HG02981 (cell line): ENCODE results near the gene EI24.

Experiments used
- ATAC-seq: cut with Tn5 transposase; IDR thresholded peaks from one replicate; pipeline ENCODE4 v1.9.1; 2021; ENCODE audit warnings: mild to moderate bottlenecking, moderate library complexity; ENCODE audit not compliant: unreplicated experiment

Gene EI24

GRCh38 chr11:125578783-125579182 lies 9.5 kb downstream of the EI24 start:
- no peak for ATAC-seq

- ATAC-seq: no peak
These were observed 10.5 kb downstream of the EI24 start for GRCh38 chr11:125579811-125580210.

GRCh38 chr11:125583496-125583895 lies 14.2 kb downstream of the EI24 start:
- no peak for ATAC-seq

- ATAC-seq: no peak
These were observed 16.2 kb downstream of the EI24 start for GRCh38 chr11:125585487-125585886.

- ATAC-seq: no peak
These were observed 17.3 kb downstream of the EI24 start for GRCh38 chr11:125586623-125587022.

GRCh38 chr11:125587480-125587879 lies 18.2 kb downstream of the EI24 start:
- no peak for ATAC-seq

- no peak for ATAC-seq
These were observed 19.2 kb downstream of the EI24 start for GRCh38 chr11:125588505-125588904.

- peak; percentile 8 for ATAC-seq
These were observed 22.5 kb downstream of the EI24 start for GRCh38 chr11:125591649-125592304.

GRCh38 chr11:125592305-125593113 lies 23.2 kb downstream of the EI24 start, which contains the start of gene STT3A:
Gene STT3A, plus strand, starts transcription at chr11:125592852. Its CDS starts 3,064 bp downstream, at chr11:125595916.
- ATAC-seq: peak; percentile 97

- no peak for ATAC-seq
These were observed 24.0 kb downstream of the EI24 start for GRCh38 chr11:125593114-125593820.

- ATAC-seq: no peak
These were observed 25.7 kb downstream of the EI24 start for GRCh38 chr11:125594958-125595357.

- ATAC-seq: no peak
These were observed 31.4 kb downstream of the EI24 start for GRCh38 chr11:125600663-125601062.

- no peak for ATAC-seq
These were observed 33.9 kb downstream of the EI24 start for GRCh38 chr11:125603207-125603606.

- no peak for ATAC-seq
These were observed 36.1 kb downstream of the EI24 start for GRCh38 chr11:125605417-125605816.

- no peak for ATAC-seq
These were observed 40.3 kb downstream of the EI24 start for GRCh38 chr11:125609545-125609944.

- no peak for ATAC-seq
These were observed 49.1 kb downstream of the EI24 start for GRCh38 chr11:125618383-125618782.

- ATAC-seq: no peak
These were observed 52.7 kb downstream of the EI24 start for GRCh38 chr11:125621995-125622394.

- ATAC-seq: no peak
These were observed 53.8 kb downstream of the EI24 start for GRCh38 chr11:125623064-125623463.

- ATAC-seq: no peak
These were observed 55.5 kb downstream of the EI24 start, which contains the start of gene CHEK1 for GRCh38 chr11:125624756-125625213. Gene CHEK1, plus strand, starts transcription at chr11:125625163. Its CDS starts 1,606 bp downstream, at chr11:125626769.

GRCh38 chr11:125625225-125625629 lies 56.0 kb downstream of the EI24 start:
- no peak for ATAC-seq

GRCh38 chr11:125625630-125626287 lies 56.5 kb downstream of the EI24 start:
- ATAC-seq: peak; percentile 80
